ENCODE data around the gene ST6GALNAC5.

DNA sequence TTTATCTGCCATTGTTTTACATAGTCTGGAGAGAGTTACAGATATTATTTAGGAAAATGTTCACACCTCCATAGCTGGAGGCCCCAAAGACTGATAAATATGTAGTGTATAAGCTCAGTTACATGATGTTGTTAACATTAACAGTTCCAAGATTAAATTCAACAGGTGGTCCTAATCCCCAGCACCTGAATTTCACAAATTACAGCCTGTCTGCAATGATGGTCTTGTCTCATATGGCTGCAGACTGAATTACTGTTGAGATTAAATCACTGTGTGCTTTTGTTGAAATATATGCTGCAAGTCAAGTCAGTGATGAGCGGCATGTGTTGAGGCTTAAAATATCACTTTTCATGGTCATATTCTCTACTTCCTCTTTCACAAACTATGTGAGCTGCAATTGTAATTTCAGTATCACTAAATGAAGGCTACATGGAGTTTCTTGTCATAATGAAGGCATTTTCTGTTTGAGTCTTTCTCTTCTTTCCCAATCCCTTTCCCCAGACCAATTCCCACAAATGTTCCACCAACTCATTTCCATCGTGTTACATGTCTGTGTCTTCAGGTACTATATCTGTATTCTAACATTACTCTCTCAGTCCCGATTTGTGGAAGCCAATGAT is 4.2 kb downstream of the ST6GALNAC5 start:
- TF ChIP-seq POLR2AphosphoS5 (IDR thresholded peaks at IDR 0.05; ENCODE audit: low read depth, low read length) (no peak), SIN3A (IDR thresholded peaks at IDR 0.05; ENCODE audit: borderline replicate concordance, insufficient read depth, low read length) (no peak), TAF1 (IDR thresholded peaks at IDR 0.05; ENCODE audit: borderline replicate concordance, insufficient read depth, low read length) (no peak)
- TF ChIP-seq, protein P1, sequence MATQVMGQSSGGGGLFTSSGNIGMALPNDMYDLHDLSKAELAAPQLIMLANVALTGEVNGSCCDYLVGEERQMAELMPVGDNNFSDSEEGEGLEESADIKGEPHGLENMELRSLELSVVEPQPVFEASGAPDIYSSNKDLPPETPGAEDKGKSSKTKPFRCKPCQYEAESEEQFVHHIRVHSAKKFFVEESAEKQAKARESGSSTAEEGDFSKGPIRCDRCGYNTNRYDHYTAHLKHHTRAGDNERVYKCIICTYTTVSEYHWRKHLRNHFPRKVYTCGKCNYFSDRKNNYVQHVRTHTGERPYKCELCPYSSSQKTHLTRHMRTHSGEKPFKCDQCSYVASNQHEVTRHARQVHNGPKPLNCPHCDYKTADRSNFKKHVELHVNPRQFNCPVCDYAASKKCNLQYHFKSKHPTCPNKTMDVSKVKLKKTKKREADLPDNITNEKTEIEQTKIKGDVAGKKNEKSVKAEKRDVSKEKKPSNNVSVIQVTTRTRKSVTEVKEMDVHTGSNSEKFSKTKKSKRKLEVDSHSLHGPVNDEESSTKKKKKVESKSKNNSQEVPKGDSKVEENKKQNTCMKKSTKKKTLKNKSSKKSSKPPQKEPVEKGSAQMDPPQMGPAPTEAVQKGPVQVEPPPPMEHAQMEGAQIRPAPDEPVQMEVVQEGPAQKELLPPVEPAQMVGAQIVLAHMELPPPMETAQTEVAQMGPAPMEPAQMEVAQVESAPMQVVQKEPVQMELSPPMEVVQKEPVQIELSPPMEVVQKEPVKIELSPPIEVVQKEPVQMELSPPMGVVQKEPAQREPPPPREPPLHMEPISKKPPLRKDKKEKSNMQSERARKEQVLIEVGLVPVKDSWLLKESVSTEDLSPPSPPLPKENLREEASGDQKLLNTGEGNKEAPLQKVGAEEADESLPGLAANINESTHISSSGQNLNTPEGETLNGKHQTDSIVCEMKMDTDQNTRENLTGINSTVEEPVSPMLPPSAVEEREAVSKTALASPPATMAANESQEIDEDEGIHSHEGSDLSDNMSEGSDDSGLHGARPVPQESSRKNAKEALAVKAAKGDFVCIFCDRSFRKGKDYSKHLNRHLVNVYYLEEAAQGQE (IDR thresholded peaks at IDR 0.05; ENCODE audit: insufficient read depth in 1 of 2, low read depth in 2 of 2, low read length in 2 of 2), result no peak
